ENCODE results near the gene CERKL. TPM values are rescaled to one million over a fixed set of nuclear protein-coding genes. Genes with fewer than 3 reads are reported as not detected.

Gene CERKL
- total and polyA plus RNA-seq, 2 of the 13 experiments (the other 11 are each of a cell fraction or from before 2014, with no cell fraction given), result not detected

- ATAC-seq (no peak), FAIRE-seq (no peak), DNase-seq (ENCODE audit: low spot score) (no peak)
- 7% methylated on average over 2 of the region's 2 CpGs for WGBS (ENCODE audit: low lambda C conversion rate)
- in situ Hi-C loops (cut with HindIII; ENCODE audit: extremely low pct_ligation_motif_present, low pct_unique_long_range_greater_than_20kb), result no loop called here
- H3K4me1 ChIP-seq (ENCODE audit: insufficient read depth, low read length), result no peaks in the 10 kb centered on the region
- no peaks in the 10 kb centered on the region for H3K27me3 ChIP-seq (ENCODE audit: control insufficient read depth in 1 of 2, insufficient read depth in 2 of 2, low read length in 2 of 2)
- no peak overlapping the region for H3K4me2 ChIP-seq (ENCODE audit: low read depth, low read length)
- POLR2A ChIA-PET, result no interaction called here
- intact Hi-C loops (cut with micrococcal nuclease; ENCODE audit: unreplicated experiment), result no loop called here
- no peak overlapping the region for H3K27ac ChIP-seq (ENCODE audit: extremely low read length, insufficient read depth, low read length)
- H3K36me3 ChIP-seq (replicated peaks in 1 of 2; ENCODE audit: control insufficient read depth in 1 of 2, insufficient read depth in 2 of 2, low read length in 2 of 2), result no peaks in the 10 kb centered on the region
- BruUV-seq (replicated peaks), result no TSS peak
- no peak for TF ChIP-seq NCOA2 (CRISPR knock-in tag; IDR thresholded peaks at IDR 0.05)
- TF ChIP-seq TMF1 (CRISPR knock-in tag; IDR thresholded peaks at IDR 0.05; ENCODE audit: low read depth), result no peak
- TF ChIP-seq TAF1 (CRISPR knock-in tag; IDR thresholded peaks at IDR 0.05), result no peak
- TF ChIP-seq SMYD3 (CRISPR knock-in tag; IDR thresholded peaks at IDR 0.05), result no peak
- TF ChIP-seq FOXK1 (CRISPR knock-in tag; IDR thresholded peaks at IDR 0.05; ENCODE audit: borderline replicate concordance, low read depth), result no peak
- TF ChIP-seq TOE1 (CRISPR knock-in tag; IDR thresholded peaks at IDR 0.05), result no peak
- no peak for TF ChIP-seq DBP (CRISPR knock-in tag; IDR thresholded peaks at IDR 0.05; ENCODE audit: not compliant biosample characterization)
- no peak for TF ChIP-seq KAT7 (CRISPR knock-in tag; IDR thresholded peaks at IDR 0.05; ENCODE audit: borderline replicate concordance)
- no peak for TF ChIP-seq ZNF138 (CRISPR knock-in tag; IDR thresholded peaks at IDR 0.05; ENCODE audit: low read depth)
- TF ChIP-seq ZNF670 (CRISPR knock-in tag; IDR thresholded peaks at IDR 0.05; ENCODE audit: borderline replicate concordance), result no peak
- TF ChIP-seq RFX3 (CRISPR knock-in tag; IDR thresholded peaks at IDR 0.05), result no peak
- no peak for TF ChIP-seq THAP9 (CRISPR knock-in tag; IDR thresholded peaks at IDR 0.05; ENCODE audit: borderline replicate concordance)
- TF ChIP-seq ZBTB20 (CRISPR knock-in tag; IDR thresholded peaks at IDR 0.05; ENCODE audit: borderline replicate concordance, low read depth), result no peak
- no peak for TF ChIP-seq ZNF230 (CRISPR knock-in tag; IDR thresholded peaks at IDR 0.05)
- no peak overlapping the region for H3K4me3 ChIP-seq (replicated peaks in 1 of 3; ENCODE audit: insufficient read depth in 1 of 3, low read depth in 2 of 3, low read length in 3 of 3)
- H4K20me1 ChIP-seq (ENCODE audit: insufficient read depth, low read length), result no peaks in the 10 kb centered on the region
- no peak overlapping the region for H2AFZ ChIP-seq (ENCODE audit: low read length)
- CTCF ChIA-PET (ENCODE audit: low intra/inter-chr PET ratio, low total read pairs), result no interaction called here
- H3K9ac ChIP-seq (ENCODE audit: insufficient read depth, low read depth, low read length), result no peak overlapping the region
- no peaks in the 10 kb centered on the region for H3K79me2 ChIP-seq (ENCODE audit: insufficient read depth, low read length)
- H3K9me3 ChIP-seq (ENCODE audit: low read length), result no peaks in the 10 kb centered on the region
These were observed 62.6 kb downstream of the CERKL start for GRCh38 chr2:181594322-181594721.
